ENCODE measurements around the gene CAMK2B.

CAMK2B gene

DNA sequence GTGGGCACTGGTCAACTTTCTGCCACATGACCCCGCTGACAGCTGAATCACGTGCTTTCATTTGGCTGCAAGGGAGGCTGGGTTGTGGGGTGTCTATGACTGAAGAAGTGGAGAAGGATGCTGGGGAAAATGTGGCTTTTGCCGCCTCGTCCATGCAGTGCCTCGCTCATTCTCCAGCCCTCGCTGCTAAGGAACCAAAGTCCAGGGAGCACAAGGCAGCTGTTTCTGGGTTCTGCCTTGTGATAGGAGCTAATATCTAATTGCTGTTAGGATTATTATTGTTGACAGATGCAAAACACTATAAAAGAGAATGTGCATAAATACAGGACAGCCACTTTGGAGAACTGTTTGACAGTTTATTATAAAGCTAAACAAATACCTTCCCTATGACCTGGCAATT lies 4.9 kb upstream of the CAMK2B start:
- no peak for DNase-seq (ENCODE audit: low read depth in 2 of 2)

DNA sequence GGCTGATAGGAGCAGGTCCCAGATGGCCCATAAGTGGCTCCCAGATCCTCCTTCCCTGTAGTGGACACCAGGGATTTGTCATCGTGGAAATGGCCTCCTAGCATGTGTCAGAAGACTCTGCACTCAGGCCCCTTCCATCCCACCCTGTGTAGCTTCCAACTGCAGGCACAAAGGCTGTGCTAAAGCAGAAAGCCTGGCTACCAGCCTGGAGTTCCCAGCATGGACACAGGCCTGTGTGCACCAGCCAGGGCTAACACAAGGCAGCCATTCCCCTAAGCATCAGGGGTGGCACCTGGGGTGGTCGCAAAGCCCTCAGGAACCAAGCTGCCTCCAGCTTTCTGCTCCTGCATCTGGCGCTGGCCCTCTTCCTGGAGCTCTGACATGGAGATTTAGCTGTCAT lies 4.5 kb upstream of the CAMK2B start:
- DNase-seq (ENCODE audit: low read depth in 2 of 2), result no peak

GRCh38 chr7:44329081-44329480 lies 3.7 kb upstream of the CAMK2B start:
- DNase-seq (ENCODE audit: low read depth in 2 of 2), result no peak

GRCh38 chr7:44327981-44328380 lies 2.6 kb upstream of the CAMK2B start:
- no peak for DNase-seq (ENCODE audit: low read depth in 2 of 2)

- no peak for DNase-seq (ENCODE audit: low read depth in 2 of 2)
Observed at GRCh38 chr7:44326261-44327125, 1.1 kb upstream of the CAMK2B start.

DNA sequence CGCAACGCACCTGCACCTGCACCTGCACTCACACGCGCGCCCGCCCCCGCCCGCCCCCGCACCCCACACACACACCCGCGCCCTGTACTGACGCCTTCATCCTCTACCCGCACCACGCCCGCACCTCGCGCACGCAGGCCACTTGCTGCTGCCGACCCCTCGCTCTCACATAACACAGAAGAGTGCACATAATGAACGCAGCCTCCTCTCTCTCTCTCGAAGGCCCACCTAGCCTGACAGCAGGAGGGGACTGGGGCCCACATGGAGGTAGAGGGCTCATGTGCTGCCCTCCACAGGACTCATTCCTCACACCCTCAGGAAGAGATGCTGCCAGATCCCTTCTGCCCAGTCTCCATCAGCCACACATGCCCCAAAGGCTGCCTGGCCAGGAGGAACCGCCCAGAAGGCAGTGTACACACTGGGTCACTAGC lies 432 bp upstream of the CAMK2B start:
- DNase-seq (ENCODE audit: low read depth in 2 of 2), result no peak

GRCh38 chr7:44324481-44325200 lies 753 bp downstream of the CAMK2B start:
- DNase-seq (ENCODE audit: low read depth in 2 of 2), result no peak

DNA sequence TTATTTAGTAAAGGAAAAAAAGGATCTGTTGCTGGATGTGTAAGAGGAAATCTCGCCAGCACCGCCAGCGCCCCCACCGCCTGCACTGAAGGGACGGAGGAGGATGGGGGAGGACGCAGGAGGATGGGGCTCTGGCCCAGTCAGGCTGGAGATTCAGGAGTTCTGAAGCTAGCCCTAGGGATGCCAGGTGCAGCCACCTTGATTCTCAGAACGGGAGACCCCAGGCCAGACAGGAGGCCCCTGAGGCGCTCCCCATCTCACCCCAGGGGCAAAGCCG lies 1.3 kb downstream of the CAMK2B start:
- no peak for DNase-seq (ENCODE audit: low read depth in 2 of 2)

- DNase-seq (ENCODE audit: low read depth in 2 of 2), result no peak
Observed at GRCh38 chr7:44323381-44324203, 1.8 kb downstream of the CAMK2B start.

GRCh38 chr7:44322631-44323363 lies 2.6 kb downstream of the CAMK2B start:
- no peak for DNase-seq (ENCODE audit: low read depth in 2 of 2)

DNA sequence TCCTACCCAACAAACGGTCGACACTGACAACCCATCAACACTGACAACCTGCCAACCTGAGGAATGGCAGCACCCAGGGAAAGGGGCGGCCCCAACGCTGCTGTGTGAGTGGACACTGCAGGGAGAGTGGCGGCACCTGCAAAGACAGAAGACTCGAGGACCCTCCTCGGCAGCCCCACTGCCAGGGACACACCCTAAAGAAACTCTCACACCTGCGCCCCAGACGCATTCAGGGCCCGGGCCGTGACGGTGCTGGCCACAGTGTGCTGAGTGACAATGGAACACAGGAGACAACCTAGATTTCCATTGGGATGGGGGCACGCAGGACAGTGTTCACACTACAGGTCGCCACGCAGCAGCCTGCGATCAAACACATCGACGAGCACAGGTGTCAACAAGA lies 3.6 kb downstream of the CAMK2B start:
- no peak for DNase-seq (ENCODE audit: low read depth in 2 of 2)

DNA sequence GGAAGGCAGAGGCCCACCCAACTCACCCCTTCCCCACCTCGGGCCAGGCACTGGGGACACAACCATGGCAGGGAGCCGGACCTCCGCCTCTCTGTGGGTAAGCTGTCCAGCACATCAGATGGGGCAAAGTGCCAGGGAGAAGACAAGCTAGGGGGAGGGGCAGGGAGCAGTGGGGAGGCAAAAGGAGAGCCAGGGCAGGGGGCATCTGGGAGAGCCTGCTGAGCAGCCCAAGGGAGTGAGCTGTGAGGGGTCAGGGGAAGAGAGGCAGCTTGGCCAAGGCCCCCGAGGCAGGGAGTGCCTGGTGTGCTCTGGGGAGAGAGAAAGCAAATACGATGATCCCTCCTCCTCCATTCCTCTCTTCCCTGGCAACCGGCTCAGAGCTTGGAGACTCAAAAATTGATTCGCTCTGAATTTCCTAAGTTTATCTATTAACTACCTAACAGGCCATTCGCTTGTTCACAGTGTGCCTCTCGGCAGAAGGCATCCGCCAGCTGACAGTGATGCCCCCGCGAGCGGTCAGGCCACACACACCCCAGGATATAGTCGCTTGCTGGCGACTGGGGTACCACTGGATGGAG lies 4.5 kb downstream of the CAMK2B start:
- DNase-seq (ENCODE audit: low read depth in 2 of 2), result no peak

GRCh38 chr7:44320141-44320540 lies 5.3 kb downstream of the CAMK2B start:
- DNase-seq (ENCODE audit: low read depth in 2 of 2), result no peak

DNA sequence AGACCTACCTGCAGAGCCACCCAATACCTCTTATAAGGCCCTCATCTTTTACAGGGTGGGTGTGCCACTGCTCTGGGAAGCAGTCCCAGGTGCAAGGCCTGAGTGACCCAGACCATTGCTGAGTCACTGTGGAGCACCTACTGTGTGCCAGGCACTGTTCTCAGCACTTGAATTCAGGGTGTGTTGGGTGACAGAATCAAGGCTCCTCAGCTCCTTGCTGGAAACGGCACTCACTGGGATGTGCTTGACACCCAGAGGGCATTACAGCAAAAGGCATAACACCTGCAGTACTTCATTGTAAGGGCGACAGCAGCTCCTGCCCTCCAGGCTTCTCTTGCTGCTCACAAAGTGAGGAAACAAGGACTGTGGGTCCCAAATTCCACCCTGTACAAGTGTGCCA lies 7.1 kb downstream of the CAMK2B start:
- DNase-seq (ENCODE audit: low read depth in 2 of 2), result no peak

DNA sequence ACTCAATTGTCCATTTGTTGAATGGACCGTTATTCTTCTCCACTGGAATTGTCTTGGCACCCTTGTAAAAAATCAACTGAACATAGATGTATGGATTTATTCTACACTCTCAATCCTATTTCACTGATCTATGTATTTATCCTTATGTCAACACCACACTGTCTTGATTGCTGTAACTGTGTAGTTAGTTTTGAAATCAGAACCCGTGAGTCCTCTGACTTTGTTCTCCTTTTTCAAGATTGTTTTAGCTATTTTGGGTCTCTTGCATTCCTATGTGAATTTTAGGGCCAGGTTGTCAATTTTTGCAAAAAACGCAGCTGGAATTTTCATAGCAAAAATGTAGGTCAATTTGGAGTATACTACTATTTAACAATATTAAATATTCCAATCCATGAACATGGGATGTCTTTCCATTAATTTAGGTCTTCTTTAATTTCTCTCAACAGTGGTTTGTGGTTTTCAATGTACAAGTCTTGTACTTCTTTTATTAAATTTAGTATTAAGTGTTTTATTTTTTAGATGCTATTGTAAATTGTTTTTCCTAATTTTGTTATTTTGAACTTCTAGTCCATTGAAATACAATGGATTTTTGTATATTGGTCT lies 10.0 kb downstream of the CAMK2B start:
- no peak for DNase-seq (ENCODE audit: low read depth in 2 of 2)

DNA sequence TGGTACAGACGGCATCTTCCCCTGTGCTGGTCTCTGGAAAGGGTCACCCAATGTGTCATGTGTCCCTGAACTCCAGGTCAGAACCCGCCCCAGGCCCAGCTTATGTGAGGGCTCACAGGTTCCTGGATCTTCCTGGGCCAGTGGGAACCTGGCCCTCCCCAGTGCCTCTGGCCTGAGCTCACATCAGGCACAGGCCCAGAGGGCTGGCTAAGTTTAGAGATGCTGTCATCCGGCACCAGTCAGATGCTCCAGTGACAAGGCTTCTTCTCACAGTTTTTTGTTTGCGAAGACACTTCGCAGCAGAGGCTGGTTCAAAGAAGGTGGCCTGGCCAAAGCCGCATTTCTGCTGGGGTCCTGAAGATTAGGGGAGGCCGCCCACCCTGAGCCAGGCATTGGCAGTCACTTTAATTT lies 11.8 kb downstream of the CAMK2B start:
- no peak for DNase-seq (ENCODE audit: low read depth in 2 of 2)

- DNase-seq (ENCODE audit: low read depth in 2 of 2), result no peak
Observed at GRCh38 chr7:44313016-44313415, 12.4 kb downstream of the CAMK2B start.

- no peak for DNase-seq (ENCODE audit: low read depth in 2 of 2)
Observed at GRCh38 chr7:44311561-44312495, 13.6 kb downstream of the CAMK2B start.

DNA sequence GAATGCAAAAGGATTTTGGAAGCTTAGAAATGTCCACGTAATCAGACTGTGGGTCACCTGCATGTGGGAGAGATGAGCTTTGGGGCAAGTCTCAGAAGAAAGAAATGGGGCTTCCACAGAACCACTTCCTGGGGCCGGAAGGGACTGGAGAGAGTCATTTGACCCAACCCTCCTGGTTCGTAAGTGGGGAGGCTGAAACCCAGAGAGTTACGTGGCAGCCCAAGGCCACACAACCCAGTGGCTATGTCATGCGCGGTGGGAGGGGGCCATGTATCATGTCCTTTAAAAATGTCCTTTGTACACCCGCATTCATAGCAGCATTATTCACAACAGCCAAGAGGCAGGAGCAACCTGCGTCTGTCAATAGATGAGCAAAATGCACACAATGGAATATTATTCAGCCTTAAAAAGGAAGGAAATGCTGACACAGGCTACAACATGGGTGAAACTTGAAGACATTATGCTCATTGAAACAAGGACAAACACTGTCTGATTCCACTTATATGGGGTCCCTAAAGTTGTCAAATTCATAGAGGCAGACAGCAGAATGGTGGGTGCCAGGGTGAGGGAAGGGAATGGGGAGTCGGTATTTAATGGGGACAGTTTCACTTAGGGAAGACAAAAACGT lies 15.1 kb downstream of the CAMK2B start:
- no peak for DNase-seq (ENCODE audit: low read depth in 2 of 2)

All from stimulated activated CD8-positive, alpha-beta memory T cell treated with anti-CD3 and anti-CD28 coated beads, Interleukin-7, amount 100 ng/mL, for 1 hour (primary cell).